Measurements from ENCODE around the gene PARD3B.

- no peak for TF ChIP-seq CTCF (IDR thresholded peaks at IDR 0.05; ENCODE audit: low read length)
- no peak for TF ChIP-seq EZH2 (optimal IDR thresholded peaks at IDR 0.05; ENCODE audit: low read depth, low read length)
- TF ChIP-seq EZH2phosphoT487 (IDR thresholded peaks at IDR 0.05; ENCODE audit: low read length): no peak
These were observed 1091.5 kb downstream of the PARD3B start for GRCh38 chr2:205636549-205637319.

All from MM.1S (cell line).